ENCODE data around the gene STK33. TPM values are rescaled to one million over a fixed set of nuclear protein-coding genes. Genes with fewer than 3 reads are reported as not detected.

STK33 gene
- total RNA-seq, 1 experiment from 2014 or later = 10.9 TPM

- ChIA-PET RAD21 (ENCODE audit: low non-redundant PET in 1 of 2, low total read pairs in 2 of 2, uncharacterized antibody in 2 of 2, unreplicated experiment in 2 of 2) (no interaction called here), POLR2A (no interaction called here), CTCF (no interaction called here)
- intact Hi-C loops (cut with micrococcal nuclease) = no loop called here
- Histone ChIP-seq H3K79me2 (ENCODE audit: insufficient read depth, low read length) (no peaks in the 10 kb centered on the region), H3K4me2 (ENCODE audit: low read length) (no peak overlapping the region), H3K9ac (ENCODE audit: low read length) (no peak overlapping the region), H3K9me3 (ENCODE audit: control insufficient read depth in 1 of 2, insufficient read depth in 1 of 2, low read depth in 1 of 2, low read length in 2 of 2) (no peaks in the 10 kb centered on the region), H3K9me2 (ENCODE audit: insufficient read depth) (no peaks in the 10 kb centered on the region), H4K20me1 (ENCODE audit: insufficient read depth) (no peaks in the 10 kb centered on the region), H3K27me3 (ENCODE audit: insufficient read depth, low read length) (no peaks in the 10 kb centered on the region), H3K4me3 (replicated peaks in 1 of 2; ENCODE audit: low read depth in 1 of 2, low read length in 2 of 2) (no peak overlapping the region), H3K4me1 (ENCODE audit: control insufficient read depth in 1 of 2, insufficient read depth in 2 of 2, low read length in 2 of 2) (no peaks in the 10 kb centered on the region), H3K27ac (ENCODE audit: low read depth, low read length) (no peak overlapping the region), H2AFZ (ENCODE audit: low read depth, low read length, poor library complexity, severe bottlenecking) (no peak overlapping the region), H3K36me3 (ENCODE audit: control insufficient read depth in 1 of 2, insufficient read depth in 2 of 2, low read length in 2 of 2) (no peaks in the 10 kb centered on the region)
- TF ChIP-seq JUND (IDR thresholded peaks at IDR 0.05) = no peak
- TF ChIP-seq SRF (IDR thresholded peaks at IDR 0.05; ENCODE audit: low read depth) = no peak
- no peak for TF ChIP-seq REST (IDR thresholded peaks at IDR 0.05; ENCODE audit: low read depth)
- TF ChIP-seq SIN3A (IDR thresholded peaks at IDR 0.05; ENCODE audit: low read depth) = no peak
- no peak for TF ChIP-seq MAX (IDR thresholded peaks at IDR 0.05)
- TF ChIP-seq ZBTB33 (IDR thresholded peaks at IDR 0.05; ENCODE audit: extremely low read depth, insufficient replicate concordance, low read length) = no peak
- no peak for TF ChIP-seq FOSL1 (IDR thresholded peaks at IDR 0.05; ENCODE audit: low read depth)
- no peak for TF ChIP-seq TCF7L2 (IDR thresholded peaks at IDR 0.05; ENCODE audit: borderline replicate concordance, extremely low read depth, insufficient read depth, insufficient read length)
- TF ChIP-seq ATF3 (IDR thresholded peaks at IDR 0.05) = no peak
- TF ChIP-seq SP1 (IDR thresholded peaks at IDR 0.05; ENCODE audit: low read depth) = no peak
- no peak for TF ChIP-seq POLR2A (IDR thresholded peaks at IDR 0.05; ENCODE audit: borderline replicate concordance, extremely low read depth, insufficient read depth, insufficient read length)
- ATAC-seq = no peak
- no peak for DNase-seq (ENCODE audit: low read depth, low spot score)
- no TSS peak for BruUV-seq (replicated peaks)
These were observed 222.5 kb downstream of the STK33 start for GRCh38 chr11:8371516-8371884.
